Measurements from ENCODE around the gene CHCHD6.

- TF ChIP-seq CTCF (IDR thresholded peaks at IDR 0.05) (no peak), POLR2A (IDR thresholded peaks at IDR 0.05) (no peak), EP300 (IDR thresholded peaks at IDR 0.05) (no peak)
Measured at GRCh38 chr3:126699011-126699410, 5.0 kb upstream of the CHCHD6 start.
